GM12878 (cell line): ENCODE data around the gene RPGRIP1L. TPM values are rescaled to one million over a fixed set of nuclear protein-coding genes. Genes with fewer than 3 reads are reported as not detected.

Experiments
- ATAC-seq: fragments of 200-7000 bp; cut with Tn5 transposase; 3 replicates; pipeline ENCODE4 v1.9.1; 2020; ENCODE audit warnings: mild to moderate bottlenecking, moderate library complexity
- BruUV-seq: library from RNA; stranded (reverse); fragments of 400-500 nt; replicated peaks from 2 replicates; lab custom pipeline; 2021; lab: Mats Ljungman, UMichigan
- CTCF ChIA-PET: fragments of 300-600 bp; sonication (Branson Sonifier 250); formaldehyde crosslinking; extraction: SDS; loops from one replicate; lab custom pipeline; 2021; ENCODE audit warnings: inconsistent platforms; lab: Yijun Ruan, JAX
- POLR2A ChIA-PET: fragments of 350-600 bp; formaldehyde crosslinking; extraction: SDS; loops from one replicate; lab custom pipeline; 2021; ENCODE audit warnings: inconsistent platforms; lab: Charles Lee
- RAD21 ChIA-PET: fragments of 300-600 bp; sonication (Branson Sonifier 250); formaldehyde crosslinking; loops from one replicate; lab custom pipeline; 2023; ENCODE audit warnings: antibody characterized with exemption; ENCODE audit not compliant: unreplicated experiment; lab: Charles Lee
- SMC1A ChIA-PET: fragments of 300-600 bp; sonication (Branson Sonifier 250); formaldehyde crosslinking; loops from one replicate; lab custom pipeline; 2023; ENCODE audit not compliant: unreplicated experiment, uncharacterized antibody; lab: Charles Lee
- DNase-seq: peaks from one replicate; pipeline ENCODE4 v3.0.0-alpha.2; 2011; ENCODE audit warnings: low read depth, low spot score
- FAIRE-seq: peaks from 3 replicates; lab custom pipeline; 2011; peaks lifted over from hg19 to GRCh38; lab: Jason Lieb, UNC
- H2AFZ ChIP-seq: 2 replicates; pipeline ENCODE4 v1.6.0; 2011; ENCODE audit warnings: low read depth, low read length, control low read depth; ENCODE audit not compliant: control insufficient read depth
- H3K27ac ChIP-seq: 2 replicates; pipeline ENCODE4 v1.5.1; 2011; ENCODE audit warnings: control low read depth; ENCODE audit not compliant: control insufficient read depth, insufficient read depth
- H3K27me3 ChIP-seq, 2 experiments: replicated peaks in 1 of 2; 2 replicates each; pipeline versions ENCODE4 v1.6.0 to v1.6.1; 2011; ENCODE audit warnings: low read length in 1 of 2; ENCODE audit not compliant: control insufficient read depth in 2 of 2, insufficient read depth in 2 of 2
- H3K36me3 ChIP-seq, 2 experiments: 2 replicates each; pipeline ENCODE4 v1.5.1; 2011; ENCODE audit warnings: low read length in 1 of 2; ENCODE audit not compliant: control insufficient read depth in 2 of 2, insufficient read depth in 2 of 2
- H3K4me1 ChIP-seq: 2 replicates; pipeline ENCODE4 v1.6.1; 2011; ENCODE audit warnings: mild to moderate bottlenecking, low read length, moderate library complexity, mixed read lengths; ENCODE audit not compliant: control insufficient read depth, insufficient read depth
- H3K4me2 ChIP-seq: 2 replicates; pipeline ENCODE4 v1.6.0; 2011; ENCODE audit warnings: control low read depth; ENCODE audit not compliant: control insufficient read depth, insufficient read depth
- H3K4me3 ChIP-seq: fragments of 200-600 bp; sonication (generic); 2 replicates; pipeline ENCODE4 v1.5.1; 2016
- H3K79me2 ChIP-seq: 2 replicates; pipeline ENCODE4 v1.6.0; 2011; ENCODE audit warnings: low read length; ENCODE audit not compliant: control insufficient read depth, insufficient read depth
- H3K9ac ChIP-seq: 2 replicates; pipeline ENCODE4 v1.8.0; 2011; ENCODE audit warnings: low read length, control low read depth, mixed read lengths; ENCODE audit not compliant: control insufficient read depth, insufficient read depth
- H3K9me3 ChIP-seq: replicated peaks from 3 replicates; pipeline ENCODE4 v1.5.1; 2011; ENCODE audit warnings: mild to moderate bottlenecking, low read length; ENCODE audit not compliant: control insufficient read depth, insufficient read depth
- H4K20me1 ChIP-seq: 2 replicates; pipeline ENCODE4 v1.6.0; 2011; ENCODE audit not compliant: control insufficient read depth, insufficient read depth
- CBX5 ChIP-seq: sonication (generic); IDR thresholded peaks from 2 replicates; pipeline ENCODE4 v1.6.1; 2016; ENCODE audit warnings: low read depth, moderate library complexity, mild to moderate bottlenecking, inconsistent platforms
- HDAC2 ChIP-seq: fragments of 200-600 bp; sonication (generic); IDR thresholded peaks from 2 replicates; pipeline ENCODE4 v1.6.1; 2017
- RAD51 ChIP-seq: fragments of 450-650 bp; IDR thresholded peaks from 2 replicates; pipeline ENCODE4 v1.6.1; 2016; ENCODE audit warnings: moderate library complexity, mild to moderate bottlenecking, inconsistent platforms
- SREBF2 ChIP-seq: IDR thresholded peaks from 2 replicates; pipeline ENCODE4 v1.6.1; 2012; ENCODE audit warnings: mild to moderate bottlenecking, low read length
- WRNIP1 ChIP-seq: IDR thresholded peaks from 2 replicates; pipeline ENCODE4 v1.6.1; 2011; ENCODE audit warnings: low read depth, low read length, improper control_type of control experiment, borderline replicate concordance
- WGBS: methylation state at CpG from one replicate; pipeline ENCODE4 v1.1.6; 2016; ENCODE audit warnings: low lambda C conversion rate; ENCODE audit not compliant: insufficient replicate concordance, insufficient coverage; ENCODE audit errors: missing lambda C conversion rate; 5-methylcytosine and 5-hydroxymethylcytosine counted together
- in situ Hi-C: fragments of 300-500 bp; cut with MboI; formaldehyde crosslinking; loops from 9 replicates; pipeline ENCODE4 v1.14.3; 2018; ENCODE audit warnings: mixed read lengths
- intact Hi-C: fragments of 100-400 bp; cut with micrococcal nuclease; formaldehyde crosslinking; loops from one replicate; pipeline ENCODE4 v1.14.2; 2022; ENCODE audit not compliant: unreplicated experiment
- polyA plus RNA-seq, 11 experiments: library from polyadenylated mRNA; depleted of rRNA in 4 of 11; unstranded in 6 of 11; stranded (reverse) in 5 of 11; fragments of >200 nt; fragmentation: Nextera tagmentation in 4 of 11; fragmentation: Illumina TruSeq in 1 of 11; extraction: Ambion mirVana in 4 of 11; extraction: Trizol in 1 of 11; gene quantifications; 1 replicate in 1 of 11; 2 replicates in 10 of 11; pipeline versions ENCODE4 v1.2.1 to v1.2.3, GENCODE V29; 2011 to 2016; ENCODE audit warnings: inconsistent platforms in 2 of 11, missing spikeins in 2 of 11, low read depth in 1 of 11
- total RNA-seq, 4 experiments: library from RNA; depleted of rRNA in 3 of 4; stranded (reverse); fragments of >200 nt in 3 of 4; fragmentation: Illumina TruSeq in 1 of 4; extraction: Trizol in 1 of 4; gene quantifications; 2 replicates each; pipeline versions ENCODE4 v1.2.1 to v1.2.3, GENCODE V29; 2013 to 2021
- TF ChIP-seq, protein P1 (sequence below): fragments of 450-650 bp; IDR thresholded peaks from 2 replicates; pipeline ENCODE4 v1.6.1; 2016; ENCODE audit warnings: mild to moderate bottlenecking

Gene RPGRIP1L
- total and polyA plus RNA-seq, 10 of the 15 experiments (the other 5 are each of a cell fraction or from before 2014, with no cell fraction given): 3.5 to 9.6 (median 4.4) TPM

DNA sequence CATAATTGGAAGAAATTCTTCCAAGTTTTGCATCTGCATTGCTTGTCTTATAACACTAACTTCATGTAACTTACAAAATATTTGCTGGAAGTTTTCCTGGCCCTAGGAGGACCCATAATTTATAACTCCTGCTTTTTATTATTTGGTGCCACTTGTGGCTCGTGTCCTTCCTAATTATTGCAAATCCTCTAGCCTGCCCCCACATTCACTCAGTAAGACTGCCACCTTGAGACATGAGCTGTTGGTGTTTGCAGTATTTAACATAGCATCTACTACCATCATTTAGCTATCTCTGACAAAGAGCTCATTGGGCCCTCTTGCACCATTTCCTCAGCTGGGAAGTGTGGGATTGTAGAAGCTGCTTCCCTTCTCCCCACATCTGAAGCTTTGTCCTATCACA lies 49.8 kb upstream of the RPGRIP1L start:
- H3K36me3 ChIP-seq: no peaks in the 10 kb centered on the region
- no peak overlapping the region for H3K9ac ChIP-seq
- H2AFZ ChIP-seq: no peak overlapping the region
- H3K79me2 ChIP-seq: no peaks in the 10 kb centered on the region
- no peak overlapping the region for H3K4me2 ChIP-seq
- no peak for ATAC-seq
- ChIA-PET RAD21 (interaction anchor here (1.5 to 1.6 kb wide), 2 partner anchors 10 to 117 kb away, joined by 3 to 8 read pairs; no protein-coding TSS in a partner anchor), CTCF (interaction anchor here (0.6 to 4.4 kb wide), 5 partner anchors 10 to 953 kb away, joined by 3 to 44 read pairs (median 3); no protein-coding TSS in a partner anchor), POLR2A (interaction anchor here (0.6 to 1.5 kb wide), 2 partner anchors 8 to 14 kb away, joined by 3 read pairs; no protein-coding TSS in a partner anchor), SMC1A (interaction anchor here (0.7 to 3.7 kb wide), 3 partner anchors 11 to 205 kb away, joined by 3 to 28 read pairs (median 3); no protein-coding TSS in a partner anchor)
- TF ChIP-seq RAD51 (no peak), CBX5 (no peak), SREBF2 (no peak), HDAC2 (no peak)
- TF ChIP-seq, protein P1, sequence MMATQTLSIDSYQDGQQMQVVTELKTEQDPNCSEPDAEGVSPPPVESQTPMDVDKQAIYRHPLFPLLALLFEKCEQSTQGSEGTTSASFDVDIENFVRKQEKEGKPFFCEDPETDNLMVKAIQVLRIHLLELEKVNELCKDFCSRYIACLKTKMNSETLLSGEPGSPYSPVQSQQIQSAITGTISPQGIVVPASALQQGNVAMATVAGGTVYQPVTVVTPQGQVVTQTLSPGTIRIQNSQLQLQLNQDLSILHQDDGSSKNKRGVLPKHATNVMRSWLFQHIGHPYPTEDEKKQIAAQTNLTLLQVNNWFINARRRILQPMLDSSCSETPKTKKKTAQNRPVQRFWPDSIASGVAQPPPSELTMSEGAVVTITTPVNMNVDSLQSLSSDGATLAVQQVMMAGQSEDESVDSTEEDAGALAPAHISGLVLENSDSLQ: no peak
- BruUV-seq: no TSS peak
- no peaks in the 10 kb centered on the region for H4K20me1 ChIP-seq
- no peak overlapping the region for H3K27ac ChIP-seq
- DNase-seq: no peak
- intact Hi-C loops: no loop called here
- in situ Hi-C loops: no loop called here
- WGBS: 100% methylated on average over 1 of the region's 1 CpG
- H3K27me3 ChIP-seq: no peaks in the 10 kb centered on the region
- no peak for FAIRE-seq
- no peaks in the 10 kb centered on the region for H3K9me3 ChIP-seq
- no peaks in the 10 kb centered on the region for H3K4me1 ChIP-seq
- no peak overlapping the region for H3K4me3 ChIP-seq

DNA sequence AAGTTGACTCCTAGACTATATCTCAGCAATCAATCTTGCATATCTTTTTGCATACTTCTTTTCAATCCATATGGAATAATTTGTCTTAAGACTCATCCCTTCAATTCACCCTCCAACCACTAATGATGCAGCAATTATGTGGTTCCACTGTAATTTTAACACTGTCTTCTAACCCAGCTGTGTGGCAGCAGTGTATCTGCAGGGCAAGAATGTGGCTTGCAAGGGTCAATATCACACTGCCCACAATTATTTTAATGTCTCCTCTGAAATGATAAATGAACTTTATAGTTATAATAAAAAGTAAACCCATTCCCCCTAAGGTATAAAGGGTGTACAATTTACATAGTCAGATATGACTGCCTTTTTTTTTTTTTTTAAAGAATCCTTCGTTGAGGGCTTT lies 48.9 kb upstream of the RPGRIP1L start:
- Histone ChIP-seq H3K4me1 (no peaks in the 10 kb centered on the region), H3K27ac (no peak overlapping the region), H3K4me3 (no peak overlapping the region), H3K4me2 (no peak overlapping the region), H4K20me1 (no peaks in the 10 kb centered on the region), H3K27me3 (no peaks in the 10 kb centered on the region), H3K9ac (no peak overlapping the region), H3K79me2 (no peaks in the 10 kb centered on the region), H3K36me3 (no peaks in the 10 kb centered on the region), H3K9me3 (peaks cover 2% of the 10 kb centered on the region; the same call in 2 of the 3 replicates), H2AFZ (no peak overlapping the region)
- CTCF ChIA-PET: interaction anchor here (1.0 to 4.4 kb wide), 2 partner anchors 9 to 10 kb away, joined by 6 to 44 read pairs; no protein-coding TSS in a partner anchor
- intact Hi-C loops: no loop called here
- in situ Hi-C loops: no loop called here
- BruUV-seq: no TSS peak
- WGBS: no CpG with 5 or more reads among the region's 1 CpG
- no peak for FAIRE-seq
- no peak for ATAC-seq
- RAD21 ChIA-PET: no interaction called here
- SMC1A ChIA-PET: interaction anchor here (0.7 to 3.7 kb wide), 2 partner anchors 10 to 204 kb away, joined by 3 to 28 read pairs; no protein-coding TSS in a partner anchor
- no peak for TF ChIP-seq WRNIP1
- no peak for DNase-seq
- POLR2A ChIA-PET: interaction anchor here (0.7 kb wide), 1 partner anchor 652 kb away, joined by 5 read pairs; no protein-coding TSS in a partner anchor
